Activated B cell treated with CpG ODN at 0.5 μM for 24 hours (primary cell): ENCODE data around the gene FHIP1A. TPM values are rescaled to one million over a fixed set of nuclear protein-coding genes. Genes with fewer than 3 reads are reported as not detected.
A peak's percentile ranks its signal among the peaks of the same experiment; 100 is the strongest.

Experiments used
- ATAC-seq: fragments of 200-7000 bp; cut with Tn5 transposase; one replicate; pipeline ENCODE4 v1.10.0; 2021; ENCODE audit warnings: low read depth, mild to moderate bottlenecking, moderate library complexity
- CTCF ChIA-PET: fragments of 350-600 bp; sonication (Branson Sonifier 250); formaldehyde crosslinking; loops from one replicate; lab custom pipeline; 2021; ENCODE audit warnings: antibody characterized with exemption; lab: Charles Lee
- POLR2A ChIA-PET: fragments of 350-600 bp; sonication (Branson Sonifier 250); formaldehyde crosslinking; loops from one replicate; lab custom pipeline; 2021; ENCODE audit warnings: antibody characterized with exemption; lab: Charles Lee
- DNase-seq: peaks from one replicate; pipeline ENCODE4 v3.0.0; 2022
- H3K27ac Mint-ChIP-seq: one replicate; pipeline ENCODE4 v1.8.0; 2020; ENCODE audit warnings: mixed read lengths
- H3K27me3 Mint-ChIP-seq: one replicate; pipeline ENCODE4 v1.8.0; 2021; ENCODE audit warnings: mixed read lengths
- H3K36me3 Mint-ChIP-seq: one replicate; pipeline ENCODE4 v1.8.0; 2021; ENCODE audit warnings: low read depth, mixed read lengths
- H3K4me1 Mint-ChIP-seq: one replicate; pipeline ENCODE4 v1.8.0; 2021; ENCODE audit warnings: mixed read lengths
- H3K4me3 Mint-ChIP-seq: one replicate; pipeline ENCODE4 v1.8.0; 2020; ENCODE audit warnings: mild to moderate bottlenecking, mixed read lengths
- H3K9me3 Mint-ChIP-seq: one replicate; pipeline ENCODE4 v1.8.0; 2020; ENCODE audit warnings: mixed read lengths
- CTCF ChIP-seq: fragments of 200-600 bp; IDR thresholded peaks from one replicate; pipeline ENCODE4 v1.8.0; 2022; ENCODE audit warnings: antibody characterized with exemption, mild to moderate bottlenecking
- intact Hi-C: fragments of 100-400 bp; cut with micrococcal nuclease; formaldehyde crosslinking; loops from one replicate; pipeline ENCODE4 v1.15.1; 2024
- total RNA-seq: library from RNA; stranded (reverse); gene quantifications from 2 replicates; pipeline ENCODE4 v1.2.3, GENCODE V29; 2022

FHIP1A gene
- total RNA-seq, 1 donor from 2014 or later, result 0.04 TPM

DNA sequence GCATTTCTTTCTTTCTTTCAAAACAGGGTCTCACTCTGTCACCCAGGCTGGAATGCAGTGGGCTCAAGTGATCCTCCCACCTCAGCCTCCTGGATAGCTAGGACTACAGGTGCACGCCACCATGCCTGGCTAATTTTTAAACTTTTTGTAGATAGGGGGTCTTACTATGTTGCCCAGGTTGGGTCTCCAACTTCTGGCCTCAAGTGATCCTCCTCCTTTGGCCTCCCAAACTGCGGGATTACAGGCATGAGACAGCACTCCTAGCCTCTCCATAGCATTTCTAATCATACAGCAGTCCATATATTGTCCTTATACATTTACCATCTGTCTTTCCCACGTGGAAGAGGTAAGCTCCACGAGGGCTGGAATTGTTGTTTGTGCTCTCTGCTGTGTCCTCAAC is 2.0 kb upstream of the FHIP1A start:
- TF ChIP-seq CTCF, result no peak
- CTCF ChIA-PET, result no interaction called here
- ATAC-seq, result no peak
- POLR2A ChIA-PET, result no interaction called here
- no peak for DNase-seq
- peaks cover 30% of the 10 kb centered on the region for H3K27me3 Mint-ChIP-seq
- H3K4me1 Mint-ChIP-seq, result peaks cover 24% of the 10 kb centered on the region
- intact Hi-C loops, result loop anchor here (5.0 kb wide), 2 partner anchors 310 to 390 kb away; partner anchors contain the start of genes LRBA and RPS3A
- no peak overlapping the region for H3K27ac Mint-ChIP-seq
- H3K9me3 Mint-ChIP-seq, result no peaks in the 10 kb centered on the region
- H3K4me3 Mint-ChIP-seq, result no peak overlapping the region
- H3K36me3 Mint-ChIP-seq, result no peaks in the 10 kb centered on the region

DNA sequence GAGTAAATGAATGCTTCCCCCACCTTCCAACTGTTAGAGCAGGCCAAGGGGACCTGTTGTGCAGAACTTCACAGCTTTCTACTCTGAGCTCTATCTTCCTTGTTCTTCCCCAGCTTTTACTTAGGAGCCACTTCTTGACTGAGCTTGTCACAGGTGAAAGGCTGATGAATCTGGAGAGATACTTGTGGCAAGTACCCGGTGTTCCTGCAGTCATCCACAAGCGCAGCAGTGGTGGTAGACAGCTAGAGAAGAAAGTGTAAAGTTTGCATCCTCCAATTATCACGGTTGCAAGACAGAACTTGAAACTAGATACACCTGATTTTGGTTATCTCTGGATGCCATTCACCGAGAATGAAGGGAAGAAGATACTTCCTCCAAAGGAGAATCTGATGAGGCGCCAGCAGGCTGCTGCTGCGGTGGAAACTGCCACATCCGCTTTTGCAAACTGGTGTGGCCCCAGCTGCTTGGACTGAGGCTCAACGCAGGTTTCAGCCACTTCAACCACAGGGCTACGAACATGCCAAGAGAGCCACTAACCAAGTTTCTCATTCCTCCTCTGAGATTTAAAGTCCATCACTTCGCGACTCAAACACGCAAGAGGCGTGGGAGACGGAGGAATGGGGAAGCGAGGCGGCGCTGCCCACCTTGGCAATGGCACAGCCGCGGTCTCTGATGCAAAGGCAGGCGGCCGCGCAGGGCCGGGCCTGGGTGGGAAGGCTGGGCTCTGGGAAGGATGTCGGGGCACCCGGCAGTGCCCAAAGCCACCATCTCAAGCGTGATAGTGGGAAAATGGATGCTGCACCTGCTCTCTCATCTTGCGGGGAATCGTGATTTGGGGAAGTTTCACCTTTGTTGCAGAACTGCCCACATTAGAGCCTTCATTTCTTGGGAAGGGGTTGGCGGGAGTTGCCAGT is 1.3 kb upstream of the FHIP1A start:
- Mint-ChIP-seq H3K27me3 (peaks cover 30% of the 10 kb centered on the region), H3K27ac (no peak overlapping the region), H3K4me1 (peaks cover 24% of the 10 kb centered on the region), H3K9me3 (no peaks in the 10 kb centered on the region), H3K36me3 (no peaks in the 10 kb centered on the region), H3K4me3 (peak overlapping the region; percentile 86)
- DNase-seq (peak; percentile 21), ATAC-seq (peak; percentile 25)
- TF ChIP-seq CTCF, result no peak
- ChIA-PET CTCF (no interaction called here), POLR2A (no interaction called here)
- intact Hi-C loops, result loop anchor here (2.0 to 5.0 kb wide), 3 partner anchors 310 to 390 kb away; partner anchors contain the start of genes GATB, LRBA and RPS3A

- ATAC-seq (no peak), DNase-seq (no peak)
- POLR2A ChIA-PET, result no interaction called here
- H3K9me3 Mint-ChIP-seq, result no peaks in the 10 kb centered on the region
- peaks cover 34% of the 10 kb centered on the region for H3K27me3 Mint-ChIP-seq
- TF ChIP-seq CTCF, result no peak
- H3K27ac Mint-ChIP-seq, result peak overlapping the region; percentile 35
- CTCF ChIA-PET, result no interaction called here
- intact Hi-C loops, result loop anchor here (2.0 to 5.0 kb wide), 3 partner anchors 311 to 391 kb away; partner anchors contain the start of genes GATB, LRBA and RPS3A
- peak overlapping the region; percentile 86 for H3K4me3 Mint-ChIP-seq
- no peaks in the 10 kb centered on the region for H3K36me3 Mint-ChIP-seq
- peaks cover 24% of the 10 kb centered on the region for H3K4me1 Mint-ChIP-seq
Measured at GRCh38 chr4:151408380-151408629, 671 bp upstream of the FHIP1A start.

DNA sequence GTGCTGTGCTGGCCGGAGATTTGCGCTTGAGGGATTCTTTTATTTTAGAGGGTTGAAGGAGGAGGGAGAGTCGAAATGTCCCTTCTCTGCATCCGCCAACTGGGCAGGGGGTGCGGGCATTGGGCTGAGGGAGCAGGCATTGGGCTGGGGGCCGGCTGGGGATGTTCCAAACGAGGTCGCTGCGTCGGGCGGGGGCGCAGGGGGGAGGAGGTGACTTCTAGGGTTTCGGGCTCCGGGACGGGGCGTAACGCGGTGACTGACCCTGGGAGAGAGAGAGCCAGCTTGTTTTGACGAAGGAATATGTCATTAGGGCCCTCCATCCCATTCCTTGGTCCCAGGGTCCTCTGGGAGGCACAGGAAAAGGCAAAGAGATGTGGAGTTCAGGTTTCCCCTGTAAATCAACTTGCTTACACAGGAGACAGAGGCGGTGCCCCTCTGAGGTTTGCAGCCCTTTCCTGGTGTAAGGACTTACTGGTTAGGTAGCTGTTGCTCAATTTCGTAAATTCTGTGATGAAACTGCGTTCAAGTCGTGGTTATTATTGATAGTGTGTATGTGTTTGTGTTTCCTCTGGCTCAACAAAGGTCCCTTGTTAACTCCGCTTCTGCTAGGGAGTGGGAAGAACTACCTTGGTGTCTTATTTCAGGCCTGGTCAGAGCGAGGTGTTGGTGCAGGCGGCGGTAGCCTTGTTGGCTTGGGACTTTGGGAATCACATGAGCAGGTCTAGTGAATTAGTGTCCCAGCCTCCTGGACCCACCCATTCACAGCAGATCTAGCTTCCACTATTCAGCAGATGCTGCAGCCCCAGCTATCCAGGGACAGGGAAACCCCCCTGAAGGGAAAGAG is 716 bp downstream of the FHIP1A start:
- Mint-ChIP-seq H3K4me1 (peaks cover 24% of the 10 kb centered on the region), H3K27ac (no peak overlapping the region), H3K36me3 (no peaks in the 10 kb centered on the region), H3K27me3 (peaks cover 36% of the 10 kb centered on the region), H3K4me3 (peak overlapping the region; percentile 81), H3K9me3 (no peaks in the 10 kb centered on the region)
- ATAC-seq (no peak), DNase-seq (no peak)
- CTCF ChIA-PET, result no interaction called here
- intact Hi-C loops, result loop anchor here (2.0 to 5.0 kb wide), 3 partner anchors 312 to 392 kb away; partner anchors contain the start of genes GATB, LRBA and RPS3A
- TF ChIP-seq CTCF, result no peak
- POLR2A ChIA-PET, result no interaction called here

- TF ChIP-seq CTCF, result no peak
- H3K27me3 Mint-ChIP-seq, result peaks cover 11% of the 10 kb centered on the region
- no peak overlapping the region for H3K4me3 Mint-ChIP-seq
- H3K36me3 Mint-ChIP-seq, result no peaks in the 10 kb centered on the region
- DNase-seq (no peak), ATAC-seq (no peak)
- H3K27ac Mint-ChIP-seq, result no peak overlapping the region
- CTCF ChIA-PET, result no interaction called here
- POLR2A ChIA-PET, result no interaction called here
- H3K4me1 Mint-ChIP-seq, result no peaks in the 10 kb centered on the region
- intact Hi-C loops, result no loop called here
- H3K9me3 Mint-ChIP-seq, result no peaks in the 10 kb centered on the region
Measured at GRCh38 chr4:151415978-151416377, 7.0 kb downstream of the FHIP1A start.
